Measurements from ENCODE around the gene GEMIN7. TPM values are rescaled to one million over a fixed set of nuclear protein-coding genes. Genes with fewer than 3 reads are reported as not detected.

The GEMIN7 gene
- total and polyA plus RNA-seq, 2 of the 13 experiments (the other 11 are each of a cell fraction or from before 2014, with no cell fraction given): 24.1 to 30.6 TPM

DNA sequence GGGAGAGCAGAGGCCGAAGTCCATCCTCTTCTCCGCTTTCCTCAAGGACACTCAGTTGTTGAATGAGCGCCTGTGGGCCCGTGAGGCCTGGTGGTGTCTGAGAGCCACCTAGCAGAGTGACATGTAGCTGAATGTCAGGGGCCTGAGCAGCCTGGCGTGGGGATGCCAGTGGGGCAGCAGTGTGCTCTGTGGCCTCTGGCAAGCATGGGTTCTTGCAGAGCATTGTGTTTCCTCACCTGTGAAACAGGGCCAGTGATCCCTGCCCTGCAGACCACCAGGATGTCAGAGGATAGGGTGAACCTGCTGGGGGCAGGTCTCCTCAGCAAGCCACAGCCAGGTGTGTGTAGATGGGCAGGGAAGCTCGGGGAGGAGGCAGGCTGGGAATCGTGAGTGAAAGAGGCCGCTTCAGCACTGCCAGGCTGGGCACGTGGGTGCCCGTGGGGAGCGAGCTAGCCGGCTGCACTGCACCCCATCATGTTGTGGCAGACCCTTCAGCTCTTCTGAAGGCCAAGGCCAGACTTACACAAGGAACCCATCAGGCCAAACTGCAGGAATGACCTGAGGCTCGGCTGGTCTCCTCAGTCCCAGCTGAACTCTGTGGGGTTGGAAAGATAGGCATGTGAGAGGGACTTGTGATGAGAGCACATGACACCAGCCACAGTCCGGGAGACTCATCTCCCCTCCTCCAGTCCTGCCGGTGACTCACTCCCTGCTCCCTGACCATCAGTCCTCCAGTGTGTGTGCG lies 18.9 kb downstream of the GEMIN7 start (continued):
- TF ChIP-seq, protein P1, sequence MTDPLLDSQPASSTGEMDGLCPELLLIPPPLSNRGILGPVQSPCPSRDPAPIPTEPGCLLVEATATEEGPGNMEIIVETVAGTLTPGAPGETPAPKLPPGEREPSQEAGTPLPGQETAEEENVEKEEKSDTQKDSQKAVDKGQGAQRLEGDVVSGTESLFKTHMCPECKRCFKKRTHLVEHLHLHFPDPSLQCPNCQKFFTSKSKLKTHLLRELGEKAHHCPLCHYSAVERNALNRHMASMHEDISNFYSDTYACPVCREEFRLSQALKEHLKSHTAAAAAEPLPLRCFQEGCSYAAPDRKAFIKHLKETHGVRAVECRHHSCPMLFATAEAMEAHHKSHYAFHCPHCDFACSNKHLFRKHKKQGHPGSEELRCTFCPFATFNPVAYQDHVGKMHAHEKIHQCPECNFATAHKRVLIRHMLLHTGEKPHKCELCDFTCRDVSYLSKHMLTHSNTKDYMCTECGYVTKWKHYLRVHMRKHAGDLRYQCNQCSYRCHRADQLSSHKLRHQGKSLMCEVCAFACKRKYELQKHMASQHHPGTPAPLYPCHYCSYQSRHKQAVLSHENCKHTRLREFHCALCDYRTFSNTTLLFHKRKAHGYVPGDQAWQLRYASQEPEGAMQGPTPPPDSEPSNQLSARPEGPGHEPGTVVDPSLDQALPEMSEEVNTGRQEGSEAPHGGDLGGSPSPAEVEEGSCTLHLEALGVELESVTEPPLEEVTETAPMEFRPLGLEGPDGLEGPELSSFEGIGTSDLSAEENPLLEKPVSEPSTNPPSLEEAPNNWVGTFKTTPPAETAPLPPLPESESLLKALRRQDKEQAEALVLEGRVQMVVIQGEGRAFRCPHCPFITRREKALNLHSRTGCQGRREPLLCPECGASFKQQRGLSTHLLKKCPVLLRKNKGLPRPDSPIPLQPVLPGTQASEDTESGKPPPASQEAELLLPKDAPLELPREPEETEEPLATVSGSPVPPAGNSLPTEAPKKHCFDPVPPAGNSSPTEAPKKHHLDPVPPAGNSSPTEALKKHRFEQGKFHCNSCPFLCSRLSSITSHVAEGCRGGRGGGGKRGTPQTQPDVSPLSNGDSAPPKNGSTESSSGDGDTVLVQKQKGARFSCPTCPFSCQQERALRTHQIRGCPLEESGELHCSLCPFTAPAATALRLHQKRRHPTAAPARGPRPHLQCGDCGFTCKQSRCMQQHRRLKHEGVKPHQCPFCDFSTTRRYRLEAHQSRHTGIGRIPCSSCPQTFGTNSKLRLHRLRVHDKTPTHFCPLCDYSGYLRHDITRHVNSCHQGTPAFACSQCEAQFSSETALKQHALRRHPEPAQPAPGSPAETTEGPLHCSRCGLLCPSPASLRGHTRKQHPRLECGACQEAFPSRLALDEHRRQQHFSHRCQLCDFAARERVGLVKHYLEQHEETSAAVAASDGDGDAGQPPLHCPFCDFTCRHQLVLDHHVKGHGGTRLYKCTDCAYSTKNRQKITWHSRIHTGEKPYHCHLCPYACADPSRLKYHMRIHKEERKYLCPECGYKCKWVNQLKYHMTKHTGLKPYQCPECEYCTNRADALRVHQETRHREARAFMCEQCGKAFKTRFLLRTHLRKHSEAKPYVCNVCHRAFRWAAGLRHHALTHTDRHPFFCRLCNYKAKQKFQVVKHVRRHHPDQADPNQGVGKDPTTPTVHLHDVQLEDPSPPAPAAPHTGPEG (CRISPR knock-in tag; IDR thresholded peaks at IDR 0.05): no peak; the same call in 1 of the 2 replicates
- TF ChIP-seq ZNF75D (CRISPR knock-in tag; IDR thresholded peaks at IDR 0.05; ENCODE audit: borderline replicate concordance) (no peak), ZNF367 (CRISPR knock-in tag; IDR thresholded peaks at IDR 0.05; ENCODE audit: borderline replicate concordance) (no peak), ZSCAN31 (CRISPR knock-in tag; IDR thresholded peaks at IDR 0.05; ENCODE audit: low read depth) (no peak), NFYB (CRISPR knock-in tag; IDR thresholded peaks at IDR 0.05) (no peak), ZNF552 (CRISPR knock-in tag; IDR thresholded peaks at IDR 0.05; ENCODE audit: borderline replicate concordance) (no peak), SRSF4 (IDR thresholded peaks at IDR 0.05; ENCODE audit: low read depth, low read length, poor library complexity, severe bottlenecking) (no peak), PAF1 (CRISPR knock-in tag; IDR thresholded peaks at IDR 0.05) (no peak), GRHL1 (CRISPR knock-in tag; conservative IDR thresholded peaks at IDR 0.05) (no peak), SNRNP70 (IDR thresholded peaks at IDR 0.05; ENCODE audit: low read depth, low read length) (no peak), ZNF737 (CRISPR knock-in tag; IDR thresholded peaks at IDR 0.05; ENCODE audit: borderline replicate concordance) (no peak), RAD51 (IDR thresholded peaks at IDR 0.05; ENCODE audit: borderline replicate concordance) (no peak), MLLT10 (CRISPR knock-in tag; IDR thresholded peaks at IDR 0.05) (no peak), ZNF24 (IDR thresholded peaks at IDR 0.05) (no peak), ZNF674 (CRISPR knock-in tag; IDR thresholded peaks at IDR 0.05; ENCODE audit: low read depth) (no peak), ATF1 (CRISPR knock-in tag; IDR thresholded peaks at IDR 0.05) (no peak), MED1 (CRISPR knock-in tag; IDR thresholded peaks at IDR 0.05) (peak; percentile 44), SAP130 (CRISPR knock-in tag; IDR thresholded peaks at IDR 0.05; ENCODE audit: low read depth) (peak; percentile 86), HNRNPL (IDR thresholded peaks at IDR 0.05; ENCODE audit: low read depth, low read length) (0 out of 2 replicates have a peak, but pooled peaks have one; percentile 36), KMT2B (CRISPR knock-in tag; IDR thresholded peaks at IDR 0.05) (peak; percentile 1; the same call in 1 of the 2 replicates)
- TF ChIP-seq, protein P2, sequence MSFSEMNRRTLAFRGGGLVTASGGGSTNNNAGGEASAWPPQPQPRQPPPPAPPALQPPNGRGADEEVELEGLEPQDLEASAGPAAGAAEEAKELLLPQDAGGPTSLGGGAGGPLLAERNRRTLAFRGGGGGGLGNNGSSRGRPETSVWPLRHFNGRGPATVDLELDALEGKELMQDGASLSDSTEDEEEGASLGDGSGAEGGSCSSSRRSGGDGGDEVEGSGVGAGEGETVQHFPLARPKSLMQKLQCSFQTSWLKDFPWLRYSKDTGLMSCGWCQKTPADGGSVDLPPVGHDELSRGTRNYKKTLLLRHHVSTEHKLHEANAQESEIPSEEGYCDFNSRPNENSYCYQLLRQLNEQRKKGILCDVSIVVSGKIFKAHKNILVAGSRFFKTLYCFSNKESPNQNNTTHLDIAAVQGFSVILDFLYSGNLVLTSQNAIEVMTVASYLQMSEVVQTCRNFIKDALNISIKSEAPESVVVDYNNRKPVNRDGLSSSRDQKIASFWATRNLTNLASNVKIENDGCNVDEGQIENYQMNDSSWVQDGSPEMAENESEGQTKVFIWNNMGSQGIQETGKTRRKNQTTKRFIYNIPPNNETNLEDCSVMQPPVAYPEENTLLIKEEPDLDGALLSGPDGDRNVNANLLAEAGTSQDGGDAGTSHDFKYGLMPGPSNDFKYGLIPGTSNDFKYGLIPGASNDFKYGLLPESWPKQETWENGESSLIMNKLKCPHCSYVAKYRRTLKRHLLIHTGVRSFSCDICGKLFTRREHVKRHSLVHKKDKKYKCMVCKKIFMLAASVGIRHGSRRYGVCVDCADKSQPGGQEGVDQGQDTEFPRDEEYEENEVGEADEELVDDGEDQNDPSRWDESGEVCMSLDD (CRISPR knock-in tag; IDR thresholded peaks at IDR 0.05; ENCODE audit: borderline replicate concordance): 0 out of 2 replicates have a peak, but pooled peaks have one; percentile 57
